ENCODE measurements around the gene UBE3A.

Gene UBE3A

DNA sequence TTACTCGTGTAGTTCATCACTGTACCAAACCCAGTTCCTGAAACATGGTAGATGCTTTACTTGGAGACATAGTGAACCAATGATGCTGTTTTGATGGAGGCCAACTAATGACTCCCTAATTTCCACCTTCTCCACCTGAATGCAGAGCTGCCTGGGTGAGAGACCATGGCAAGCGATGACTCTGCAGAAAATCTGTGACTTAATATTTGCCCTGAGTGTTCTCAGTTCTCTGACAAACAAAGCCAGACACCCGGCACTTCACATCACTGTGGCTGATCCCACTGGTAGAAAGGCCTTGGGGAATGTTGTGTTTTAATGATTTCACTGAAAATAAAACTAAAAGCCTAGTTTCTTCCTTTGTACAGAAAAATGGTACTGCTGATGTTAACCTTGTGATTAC lies 39.5 kb upstream of the UBE3A start:
- no CpG with 5 or more reads among the region's 3 CpGs for WGBS, 2 donors (ENCODE audit: extremely low coverage in 2 of 2, insufficient read length in 2 of 2, insufficient replicate concordance in 1 of 2)
- no peak overlapping the region for H3K14ac ChIP-seq (ENCODE audit: low read length)
- H3K9me3 ChIP-seq (replicated peaks in 1 of 2; ENCODE audit: control insufficient read depth in 2 of 2, insufficient read depth in 1 of 2, low read depth in 1 of 2, low read length in 2 of 2) = no peaks in the 10 kb centered on the region
- no peak overlapping the region for H3K23ac ChIP-seq (ENCODE audit: low read depth, low read length, poor library complexity)
- no peak overlapping the region for H3K4me3 ChIP-seq (ENCODE audit: low read length in 2 of 2)
- no peak overlapping the region for H4K91ac ChIP-seq (ENCODE audit: low read depth, low read length, poor library complexity)
- no peaks in the 10 kb centered on the region for H3K36me3 ChIP-seq (replicated peaks in 1 of 2; ENCODE audit: control insufficient read depth in 2 of 2, insufficient read depth in 2 of 2, low read length in 2 of 2)
- H2BK15ac ChIP-seq (ENCODE audit: low read length) = no peak overlapping the region
- no peak overlapping the region for H2AK5ac ChIP-seq (ENCODE audit: low read depth, low read length)
- H3K27me3 ChIP-seq (ENCODE audit: control insufficient read depth in 3 of 3, insufficient read depth in 3 of 3, low read depth in 1 of 3, low read length in 3 of 3) = no peaks in the 10 kb centered on the region
- no peak overlapping the region for H3K4ac ChIP-seq (ENCODE audit: low read length)
- no peak overlapping the region for H3K9ac ChIP-seq (ENCODE audit: low read depth, low read length, poor library complexity)
- no peak overlapping the region for H3K4me2 ChIP-seq (ENCODE audit: insufficient read depth, low read length, poor library complexity, severe bottlenecking)
- H3K79me1 ChIP-seq (ENCODE audit: low read depth, low read length) = no peaks in the 10 kb centered on the region
- H2BK12ac ChIP-seq (ENCODE audit: low read length) = no peak overlapping the region
- no peak for DNase-seq (ENCODE audit: low spot score)
- no peak overlapping the region for H2BK120ac ChIP-seq (ENCODE audit: low read depth, low read length)
- H3K18ac ChIP-seq (ENCODE audit: low read length) = no peak overlapping the region
- H4K8ac ChIP-seq (ENCODE audit: low read depth, low read length) = no peak overlapping the region
- no peak overlapping the region for H2BK5ac ChIP-seq (ENCODE audit: low read length)
- peak overlapping the region; percentile 40 for H2AFZ ChIP-seq (ENCODE audit: low read length)
- H3K4me1 ChIP-seq (ENCODE audit: control insufficient read depth in 2 of 2, insufficient read depth in 1 of 2, low read depth in 1 of 2, low read length in 2 of 2) = peaks cover 4 to 16% of the 10 kb centered on the region in 2 donors
- H3K27ac ChIP-seq (replicated peaks; ENCODE audit: low read length) = no peak overlapping the region

GRCh38 chr15:25477816-25478215 lies 39.0 kb upstream of the UBE3A start:
- no peaks in the 10 kb centered on the region for H3K9me3 ChIP-seq (replicated peaks in 1 of 2; ENCODE audit: control insufficient read depth in 2 of 2, insufficient read depth in 1 of 2, low read depth in 1 of 2, low read length in 2 of 2)
- no CpG with 5 or more reads among the region's 5 CpGs for WGBS, 2 donors (ENCODE audit: extremely low coverage in 2 of 2, insufficient read length in 2 of 2, insufficient replicate concordance in 1 of 2)
- no peak overlapping the region for H4K8ac ChIP-seq (ENCODE audit: low read depth, low read length)
- no peak overlapping the region for H3K4me2 ChIP-seq (ENCODE audit: insufficient read depth, low read length, poor library complexity, severe bottlenecking)
- H4K91ac ChIP-seq (ENCODE audit: low read depth, low read length, poor library complexity) = no peak overlapping the region
- no peak for DNase-seq (ENCODE audit: low spot score)
- H2BK120ac ChIP-seq (ENCODE audit: low read depth, low read length) = no peak overlapping the region
- peaks cover 4 to 16% of the 10 kb centered on the region in 2 donors for H3K4me1 ChIP-seq (ENCODE audit: control insufficient read depth in 2 of 2, insufficient read depth in 1 of 2, low read depth in 1 of 2, low read length in 2 of 2)
- no peak overlapping the region for H3K4ac ChIP-seq (ENCODE audit: low read length)
- H3K27me3 ChIP-seq (ENCODE audit: control insufficient read depth in 3 of 3, insufficient read depth in 3 of 3, low read depth in 1 of 3, low read length in 3 of 3) = no peaks in the 10 kb centered on the region
- no peak overlapping the region for H2BK5ac ChIP-seq (ENCODE audit: low read length)
- no peak overlapping the region for H3K4me3 ChIP-seq (ENCODE audit: low read length in 2 of 2)
- H2BK15ac ChIP-seq (ENCODE audit: low read length) = peak overlapping the region; percentile 80
- H3K27ac ChIP-seq (replicated peaks; ENCODE audit: low read length) = no peak overlapping the region
- no peaks in the 10 kb centered on the region for H3K79me1 ChIP-seq (ENCODE audit: low read depth, low read length)
- peak overlapping the region; percentile 32 for H2BK12ac ChIP-seq (ENCODE audit: low read length)
- H3K18ac ChIP-seq (ENCODE audit: low read length) = peak overlapping the region; percentile 81
- H2AK5ac ChIP-seq (ENCODE audit: low read depth, low read length) = no peak overlapping the region
- no peaks in the 10 kb centered on the region for H3K36me3 ChIP-seq (replicated peaks in 1 of 2; ENCODE audit: control insufficient read depth in 2 of 2, insufficient read depth in 2 of 2, low read length in 2 of 2)
- H3K9ac ChIP-seq (ENCODE audit: low read depth, low read length, poor library complexity) = no peak overlapping the region
- H3K14ac ChIP-seq (ENCODE audit: low read length) = no peak overlapping the region
- H3K23ac ChIP-seq (ENCODE audit: low read depth, low read length, poor library complexity) = no peak overlapping the region
- H2AFZ ChIP-seq (ENCODE audit: low read length) = no peak overlapping the region

GRCh38 chr15:25474251-25474650 lies 35.4 kb upstream of the UBE3A start:
- Histone ChIP-seq H3K79me1 (ENCODE audit: low read depth, low read length) (no peaks in the 10 kb centered on the region), H3K4me3 (ENCODE audit: low read length in 2 of 2) (no peak overlapping the region), H2BK120ac (ENCODE audit: low read depth, low read length) (no peak overlapping the region), H3K18ac (ENCODE audit: low read length) (no peak overlapping the region), H3K4ac (ENCODE audit: low read length) (no peak overlapping the region), H3K4me2 (ENCODE audit: insufficient read depth, low read length, poor library complexity, severe bottlenecking) (no peak overlapping the region), H3K9ac (ENCODE audit: low read depth, low read length, poor library complexity) (no peak overlapping the region), H4K91ac (ENCODE audit: low read depth, low read length, poor library complexity) (no peak overlapping the region), H3K4me1 (ENCODE audit: control insufficient read depth in 2 of 2, insufficient read depth in 1 of 2, low read depth in 1 of 2, low read length in 2 of 2) (peaks cover 0 to 8% of the 10 kb centered on the region in 2 donors), H3K14ac (ENCODE audit: low read length) (no peak overlapping the region), H3K27me3 (ENCODE audit: control insufficient read depth in 3 of 3, insufficient read depth in 3 of 3, low read depth in 1 of 3, low read length in 3 of 3) (no peaks in the 10 kb centered on the region), H4K8ac (ENCODE audit: low read depth, low read length) (no peak overlapping the region), H2BK12ac (ENCODE audit: low read length) (no peak overlapping the region), H2AFZ (ENCODE audit: low read length) (no peak overlapping the region), H3K36me3 (replicated peaks in 1 of 2; ENCODE audit: control insufficient read depth in 2 of 2, insufficient read depth in 2 of 2, low read length in 2 of 2) (no peaks in the 10 kb centered on the region), H3K27ac (replicated peaks; ENCODE audit: low read length) (no peak overlapping the region), H3K23ac (ENCODE audit: low read depth, low read length, poor library complexity) (no peak overlapping the region), H2BK15ac (ENCODE audit: low read length) (no peak overlapping the region), H2BK5ac (ENCODE audit: low read length) (no peak overlapping the region), H3K9me3 (replicated peaks in 1 of 2; ENCODE audit: control insufficient read depth in 2 of 2, insufficient read depth in 1 of 2, low read depth in 1 of 2, low read length in 2 of 2) (no peaks in the 10 kb centered on the region), H2AK5ac (ENCODE audit: low read depth, low read length) (no peak overlapping the region)
- no peak for DNase-seq (ENCODE audit: low spot score)
- WGBS, 2 donors (ENCODE audit: extremely low coverage in 2 of 2, insufficient read length in 2 of 2, insufficient replicate concordance in 1 of 2) = no CpG with 5 or more reads among the region's 4 CpGs

- Histone ChIP-seq H3K36me3 (replicated peaks in 1 of 2; ENCODE audit: control insufficient read depth in 2 of 2, insufficient read depth in 2 of 2, low read length in 2 of 2) (no peaks in the 10 kb centered on the region), H3K4me2 (ENCODE audit: insufficient read depth, low read length, poor library complexity, severe bottlenecking) (no peak overlapping the region), H3K23ac (ENCODE audit: low read depth, low read length, poor library complexity) (no peak overlapping the region), H2BK15ac (ENCODE audit: low read length) (no peak overlapping the region), H3K4me1 (ENCODE audit: control insufficient read depth in 2 of 2, insufficient read depth in 1 of 2, low read depth in 1 of 2, low read length in 2 of 2) (no peaks in the 10 kb centered on the region), H4K8ac (ENCODE audit: low read depth, low read length) (no peak overlapping the region), H3K4ac (ENCODE audit: low read length) (no peak overlapping the region), H3K18ac (ENCODE audit: low read length) (no peak overlapping the region), H2BK5ac (ENCODE audit: low read length) (no peak overlapping the region), H2BK12ac (ENCODE audit: low read length) (no peak overlapping the region), H3K9ac (ENCODE audit: low read depth, low read length, poor library complexity) (no peak overlapping the region), H4K91ac (ENCODE audit: low read depth, low read length, poor library complexity) (no peak overlapping the region), H3K4me3 (ENCODE audit: low read length in 2 of 2) (no peak overlapping the region), H2AFZ (ENCODE audit: low read length) (no peak overlapping the region), H2AK5ac (ENCODE audit: low read depth, low read length) (no peak overlapping the region), H2BK120ac (ENCODE audit: low read depth, low read length) (no peak overlapping the region), H3K27ac (replicated peaks; ENCODE audit: low read length) (no peak overlapping the region), H3K14ac (ENCODE audit: low read length) (no peak overlapping the region), H3K27me3 (ENCODE audit: control insufficient read depth in 3 of 3, insufficient read depth in 3 of 3, low read depth in 1 of 3, low read length in 3 of 3) (no peaks in the 10 kb centered on the region), H3K9me3 (replicated peaks in 1 of 2; ENCODE audit: control insufficient read depth in 2 of 2, insufficient read depth in 1 of 2, low read depth in 1 of 2, low read length in 2 of 2) (peaks cover 0 to 2% of the 10 kb centered on the region in 2 donors), H3K79me1 (ENCODE audit: low read depth, low read length) (no peaks in the 10 kb centered on the region)
- WGBS, 2 donors (ENCODE audit: extremely low coverage in 2 of 2, insufficient read length in 2 of 2, insufficient replicate concordance in 1 of 2) = no CpG with 5 or more reads among the region's 1 CpG
- DNase-seq (ENCODE audit: low spot score) = no peak
These were observed 31.4 kb upstream of the UBE3A start for GRCh38 chr15:25470230-25470629.

Measured in neuronal stem cell (in vitro differentiated cells).